ENCODE results near the gene SIRPB2.

DNA sequence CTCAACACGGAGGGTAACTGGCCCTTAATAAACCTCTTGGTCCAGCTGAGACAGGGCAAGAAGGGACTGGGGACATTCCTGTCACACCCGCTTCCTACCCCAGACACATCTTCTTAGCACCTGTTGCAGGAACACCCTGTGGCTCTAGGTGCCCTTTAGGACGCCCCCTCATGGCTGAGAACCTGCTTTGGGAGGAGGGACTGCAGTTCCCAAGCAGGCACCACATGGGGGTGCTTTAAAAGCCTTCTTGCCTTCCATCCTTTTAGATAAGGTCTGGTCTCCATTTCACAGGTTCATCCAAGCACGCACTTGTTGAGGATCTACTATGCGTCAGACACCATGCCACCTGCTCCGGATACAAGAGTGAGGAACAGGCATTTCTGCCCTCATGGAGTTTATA is 51.2 kb downstream of the SIRPB2 start:
- TF ChIP-seq, protein P1, sequence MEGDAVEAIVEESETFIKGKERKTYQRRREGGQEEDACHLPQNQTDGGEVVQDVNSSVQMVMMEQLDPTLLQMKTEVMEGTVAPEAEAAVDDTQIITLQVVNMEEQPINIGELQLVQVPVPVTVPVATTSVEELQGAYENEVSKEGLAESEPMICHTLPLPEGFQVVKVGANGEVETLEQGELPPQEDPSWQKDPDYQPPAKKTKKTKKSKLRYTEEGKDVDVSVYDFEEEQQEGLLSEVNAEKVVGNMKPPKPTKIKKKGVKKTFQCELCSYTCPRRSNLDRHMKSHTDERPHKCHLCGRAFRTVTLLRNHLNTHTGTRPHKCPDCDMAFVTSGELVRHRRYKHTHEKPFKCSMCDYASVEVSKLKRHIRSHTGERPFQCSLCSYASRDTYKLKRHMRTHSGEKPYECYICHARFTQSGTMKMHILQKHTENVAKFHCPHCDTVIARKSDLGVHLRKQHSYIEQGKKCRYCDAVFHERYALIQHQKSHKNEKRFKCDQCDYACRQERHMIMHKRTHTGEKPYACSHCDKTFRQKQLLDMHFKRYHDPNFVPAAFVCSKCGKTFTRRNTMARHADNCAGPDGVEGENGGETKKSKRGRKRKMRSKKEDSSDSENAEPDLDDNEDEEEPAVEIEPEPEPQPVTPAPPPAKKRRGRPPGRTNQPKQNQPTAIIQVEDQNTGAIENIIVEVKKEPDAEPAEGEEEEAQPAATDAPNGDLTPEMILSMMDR (IDR thresholded peaks at IDR 0.05) = 0 out of 2 replicates have a peak, but pooled peaks have one; percentile 7
- TF ChIP-seq ZFX (IDR thresholded peaks at IDR 0.05; ENCODE audit: borderline replicate concordance) = no peak
